ENCODE data around the gene RITA1.

RITA1 gene

GRCh38 chr12:113237748-113238147, 52.2 kb downstream of the RITA1 start:
- DNase-seq (ENCODE audit: low read depth): no peak
- no peak for TF ChIP-seq CTCF (IDR thresholded peaks at IDR 0.05; ENCODE audit: low read depth, low read length, missing control alignments)

GRCh38 chr12:113238309-113238708, 52.8 kb downstream of the RITA1 start:
- no peak for TF ChIP-seq CTCF (IDR thresholded peaks at IDR 0.05; ENCODE audit: low read depth, low read length, missing control alignments)
- H3K4me3 ChIP-seq (ENCODE audit: low read depth, low read length): no peak overlapping the region
- no peak for DNase-seq (ENCODE audit: low read depth)

More at GRCh38 chr12:113237748-113238147, 52.2 kb downstream of the RITA1 start:
- H3K4me3 ChIP-seq (ENCODE audit: low read depth, low read length): no peak overlapping the region

GRCh38 chr12:113239288-113239771, 53.8 kb downstream of the RITA1 start:
- H3K4me3 ChIP-seq (ENCODE audit: low read depth, low read length): no peak overlapping the region
- TF ChIP-seq CTCF (IDR thresholded peaks at IDR 0.05; ENCODE audit: low read depth, low read length, missing control alignments): no peak
- DNase-seq (ENCODE audit: low read depth): no peak

GRCh38 chr12:113239811-113240331, 54.4 kb downstream of the RITA1 start:
- no peak for DNase-seq (ENCODE audit: low read depth)
- TF ChIP-seq CTCF (IDR thresholded peaks at IDR 0.05; ENCODE audit: low read depth, low read length, missing control alignments): no peak
- H3K4me3 ChIP-seq (ENCODE audit: low read depth, low read length): no peak overlapping the region

GRCh38 chr12:113240395-113240794, 54.9 kb downstream of the RITA1 start:
- TF ChIP-seq CTCF (IDR thresholded peaks at IDR 0.05; ENCODE audit: low read depth, low read length, missing control alignments): no peak
- no peak for DNase-seq (ENCODE audit: low read depth)
- H3K4me3 ChIP-seq (ENCODE audit: low read depth, low read length): no peak overlapping the region

GRCh38 chr12:113241191-113242025, 55.9 kb downstream of the RITA1 start:
- TF ChIP-seq CTCF (IDR thresholded peaks at IDR 0.05; ENCODE audit: low read depth, low read length, missing control alignments): no peak
- H3K4me3 ChIP-seq (ENCODE audit: low read depth, low read length): no peak overlapping the region
- DNase-seq (ENCODE audit: low read depth): no peak
